HG03565 (cell line): ENCODE measurements around the gene OSBPL1A.

Experiments used
- ATAC-seq: cut with Tn5 transposase; IDR thresholded peaks from one replicate; pipeline ENCODE4 v1.9.1; 2021; ENCODE audit warnings: mild to moderate bottlenecking, moderate library complexity; ENCODE audit not compliant: unreplicated experiment

Gene OSBPL1A

DNA sequence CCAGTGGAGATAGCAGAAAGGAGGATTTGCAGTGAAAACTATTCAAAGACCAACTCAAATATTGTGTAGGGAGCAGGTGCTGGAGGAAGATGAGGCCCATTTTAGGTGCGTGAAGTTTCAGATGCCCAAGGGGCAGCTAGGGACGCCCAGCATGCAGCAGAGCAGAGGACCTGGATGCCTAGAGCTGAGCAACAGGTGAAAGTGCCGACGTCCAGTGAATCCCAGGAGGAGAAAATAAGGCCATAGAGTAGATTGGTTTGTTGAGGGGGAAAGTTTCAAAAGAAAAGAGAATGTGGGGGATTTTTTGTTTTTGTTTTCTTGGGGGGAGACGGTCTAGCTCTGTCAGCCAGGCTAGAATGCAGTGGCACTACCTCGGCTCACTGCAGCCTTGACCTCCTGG, 53.1 kb downstream of the OSBPL1A start:
- no peak for ATAC-seq

DNA sequence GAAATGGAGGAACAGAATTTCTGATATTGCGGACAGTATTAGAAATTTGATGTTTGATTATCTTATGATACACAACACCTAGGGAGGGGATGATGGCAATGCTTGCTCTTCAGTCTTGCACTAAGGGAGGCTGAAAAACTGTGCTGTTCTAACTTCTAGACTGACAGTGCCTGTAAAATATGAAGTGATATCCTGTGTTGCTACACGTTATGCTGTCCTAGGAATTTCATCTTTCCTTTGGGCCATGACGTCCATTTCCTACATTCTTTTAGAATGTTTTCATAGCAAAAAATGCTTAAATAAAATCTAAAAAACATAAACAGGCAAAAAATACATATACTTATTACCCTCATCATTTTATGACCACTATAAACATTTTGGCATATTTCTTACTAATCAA, 55.3 kb downstream of the OSBPL1A start:
- ATAC-seq: no peak

DNA sequence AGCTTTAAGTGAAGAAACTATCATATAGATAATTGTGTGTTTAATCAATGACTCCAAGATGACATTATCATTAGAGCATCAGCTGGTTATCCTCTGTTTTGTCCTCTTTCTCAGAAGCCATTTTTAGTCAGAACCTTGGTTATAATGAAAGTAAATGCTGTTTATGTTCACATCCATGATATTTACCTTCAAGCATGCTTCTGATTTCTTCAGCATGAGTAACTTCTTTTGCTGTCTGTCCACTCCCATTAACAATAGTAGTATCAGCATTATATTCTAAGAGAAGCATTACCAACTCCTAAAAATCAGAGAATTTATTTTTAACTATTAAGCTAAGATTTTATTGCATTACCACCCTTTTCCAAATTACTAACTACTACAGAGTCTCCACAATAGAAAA, 56.3 kb downstream of the OSBPL1A start:
- no peak for ATAC-seq

DNA sequence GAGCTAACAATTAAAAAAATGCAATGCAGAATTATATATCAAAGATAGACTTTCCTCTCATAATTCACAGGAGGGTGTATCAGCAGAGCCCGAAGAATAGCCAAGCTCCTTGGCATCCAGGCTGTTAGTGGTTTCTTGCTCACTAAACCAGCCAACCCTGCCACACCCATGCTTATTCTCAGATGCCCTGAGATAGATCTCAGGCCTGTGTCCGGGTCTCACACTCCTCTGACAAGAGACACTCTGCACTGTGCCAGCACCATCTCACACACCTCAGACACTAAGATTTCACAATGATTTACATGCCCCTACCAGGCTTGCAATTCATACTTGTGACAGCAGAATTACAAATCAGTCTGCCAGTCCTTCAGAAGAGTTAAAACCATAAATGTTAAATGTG, 64.5 kb downstream of the OSBPL1A start:
- no peak for ATAC-seq

DNA sequence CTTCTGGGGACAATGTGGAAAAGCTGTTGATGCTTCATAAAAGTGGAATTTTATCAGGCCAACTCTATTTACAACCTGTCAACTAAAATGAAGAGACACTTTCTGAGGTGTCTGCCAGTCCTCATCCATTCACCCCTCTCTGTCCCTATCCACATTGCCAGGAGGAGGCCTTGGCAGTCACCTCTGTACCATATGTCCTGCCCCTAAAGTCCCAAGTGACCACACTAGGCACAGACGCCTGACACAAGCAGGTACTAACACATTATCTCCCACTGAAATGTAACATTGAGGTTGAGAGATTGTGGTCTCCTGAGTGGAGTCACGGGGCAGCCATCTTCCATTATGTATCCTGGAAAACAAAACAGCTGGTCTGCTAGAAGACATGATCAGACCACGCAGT, 71.4 kb downstream of the OSBPL1A start:
- ATAC-seq: no peak

DNA sequence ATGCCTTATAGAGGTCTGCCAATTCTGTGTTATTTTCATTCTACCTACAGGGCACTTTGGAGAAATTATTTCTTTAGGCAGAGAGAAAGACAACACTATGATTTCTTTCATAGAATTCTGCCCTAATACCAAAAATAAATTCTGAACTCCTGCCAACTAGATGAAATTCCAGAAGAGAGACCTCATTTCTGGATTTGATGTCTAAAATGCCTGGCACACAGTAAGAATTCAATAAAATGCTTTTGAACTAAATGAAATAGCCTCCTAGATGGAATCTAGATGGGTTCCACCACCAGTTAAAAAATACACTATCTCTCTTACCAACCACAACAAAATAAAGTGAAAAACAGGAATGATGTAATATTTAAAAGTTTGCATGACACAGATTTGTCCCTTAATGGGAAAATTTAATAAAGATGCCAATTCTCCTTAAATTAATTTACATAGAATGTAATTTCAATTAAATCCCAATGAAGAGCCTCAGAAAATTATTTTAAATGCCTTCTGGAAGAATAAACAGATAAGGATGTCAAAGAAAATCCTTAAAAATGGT, 75.0 kb downstream of the OSBPL1A start:
- no peak for ATAC-seq

DNA sequence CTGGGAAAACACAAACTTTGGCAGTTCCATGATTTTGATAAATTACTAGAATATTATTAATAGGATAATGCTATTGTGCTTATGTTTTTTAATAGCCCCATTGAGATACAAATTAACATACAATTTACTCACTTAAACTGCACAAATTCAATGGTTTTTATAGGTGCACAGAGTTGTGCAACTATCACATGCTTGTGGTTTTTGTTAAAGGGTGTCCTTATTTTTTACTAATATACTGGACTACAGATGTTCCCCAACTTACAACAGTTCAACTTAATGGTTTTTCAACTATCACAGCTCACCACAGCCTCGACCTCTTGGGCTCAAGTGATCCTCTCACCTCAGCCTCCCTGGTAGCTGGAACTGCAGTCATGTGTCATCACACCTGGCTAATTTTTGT, 76.6 kb downstream of the OSBPL1A start:
- no peak for ATAC-seq

DNA sequence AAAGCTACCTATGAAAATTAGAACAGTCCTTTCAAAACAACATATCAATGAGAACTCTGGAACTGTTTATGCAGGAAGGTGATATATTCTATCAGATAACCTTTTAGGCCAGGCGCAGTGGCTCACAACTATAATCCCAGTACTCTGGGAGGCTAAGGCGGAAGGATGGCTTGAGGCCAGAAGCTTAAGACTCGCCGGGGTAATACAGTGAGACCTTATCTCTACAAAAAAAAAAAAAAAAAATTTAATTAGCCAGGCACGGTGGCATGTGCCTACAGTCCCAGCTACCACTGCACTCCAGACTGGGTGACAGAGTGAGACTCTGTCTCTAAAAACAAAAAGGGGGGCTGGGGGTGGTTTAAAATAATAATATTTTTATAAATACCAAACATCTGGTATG, 77.9 kb downstream of the OSBPL1A start:
- no peak for ATAC-seq

DNA sequence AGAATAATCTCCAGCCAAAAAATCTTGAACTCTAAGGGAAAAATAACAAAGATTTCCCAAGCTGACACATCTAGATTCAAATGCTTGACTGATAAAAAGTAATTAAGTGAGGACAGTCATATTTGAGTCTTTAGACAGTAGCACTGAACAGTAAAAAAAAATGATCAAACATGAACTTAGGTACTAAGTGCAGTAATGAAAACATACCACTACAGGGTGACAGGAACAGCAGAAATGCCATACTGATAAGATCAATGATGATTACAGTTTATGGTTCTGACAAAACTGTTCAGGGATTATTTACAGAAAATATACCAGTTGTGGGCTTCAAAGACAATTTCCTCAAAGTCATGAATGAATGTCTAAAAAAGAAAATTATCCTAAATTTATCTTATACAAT, 80.3 kb downstream of the OSBPL1A start:
- ATAC-seq: no peak

DNA sequence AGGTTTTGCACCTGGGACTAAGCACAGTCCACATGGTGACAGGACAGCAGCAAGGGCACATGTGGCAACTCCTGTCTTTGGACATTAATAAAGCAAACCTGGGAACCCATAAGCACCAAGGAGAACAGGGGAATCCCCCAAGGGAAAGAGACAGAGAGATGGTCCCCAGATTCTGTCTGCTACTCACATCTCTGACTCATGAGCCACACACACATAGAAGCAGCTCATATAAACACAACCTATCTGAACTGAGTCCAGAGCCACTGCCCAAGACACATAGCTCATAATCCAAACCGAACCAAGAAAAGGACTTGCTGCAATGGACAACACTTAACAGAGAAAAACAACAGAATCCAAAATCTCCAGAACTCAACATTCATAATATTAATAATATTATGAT, 82.5 kb downstream of the OSBPL1A start:
- no peak for ATAC-seq

DNA sequence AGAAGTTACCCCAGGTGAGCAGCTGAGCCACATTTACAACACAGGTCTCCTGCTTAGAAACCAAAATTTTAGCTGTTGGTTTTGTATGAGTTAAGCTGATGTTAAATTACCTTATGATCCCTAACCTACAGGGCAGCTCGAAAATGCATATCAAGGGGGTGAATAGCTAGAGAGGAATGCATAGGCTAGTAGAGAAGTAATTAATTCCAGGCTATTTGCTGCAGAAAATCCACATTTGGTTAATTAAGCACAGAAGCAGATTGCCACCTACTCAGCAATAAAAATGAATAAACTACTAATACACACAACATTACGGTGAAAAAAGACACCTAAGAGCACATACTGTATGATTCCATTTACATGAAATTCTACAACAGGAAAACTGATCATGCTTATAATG, 91.4 kb downstream of the OSBPL1A start:
- ATAC-seq: no peak

DNA sequence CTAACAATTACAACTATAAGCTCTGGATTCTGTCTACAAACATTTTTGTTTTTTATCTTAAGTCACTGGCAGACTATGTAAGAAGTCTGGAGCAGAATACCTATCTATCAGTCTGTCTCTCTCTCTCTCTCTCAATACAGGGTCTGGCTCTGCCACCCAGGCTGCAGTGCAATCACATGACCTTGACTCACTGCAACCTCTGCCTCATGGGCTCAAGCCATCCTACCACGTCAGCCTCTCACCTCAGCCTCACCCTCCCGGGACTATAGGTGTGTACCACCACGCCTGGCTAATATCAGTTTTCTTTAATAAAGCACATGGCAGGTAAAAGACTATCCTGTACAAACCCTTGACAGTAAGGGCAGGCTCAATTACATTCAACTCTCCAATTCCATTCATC, 96.9 kb downstream of the OSBPL1A start:
- no peak for ATAC-seq

DNA sequence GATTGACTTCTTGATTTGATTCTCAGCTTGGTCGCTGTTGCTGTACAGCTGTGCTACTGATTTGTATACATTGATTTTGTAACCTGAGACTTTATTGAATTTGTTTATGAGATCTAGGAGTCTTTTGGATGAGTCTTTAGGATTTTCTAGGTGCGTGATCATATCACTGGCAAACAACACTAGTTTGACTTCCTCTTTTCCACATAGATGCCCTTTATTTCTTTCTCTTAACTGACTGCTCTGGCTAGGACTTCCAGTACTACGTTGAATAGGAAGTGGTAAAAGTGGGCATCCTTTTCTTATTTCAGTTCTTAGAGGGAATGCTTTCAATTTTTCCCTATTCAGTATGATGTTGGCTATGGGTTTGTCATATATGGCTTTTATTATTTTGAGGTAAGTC, 101.3 kb downstream of the OSBPL1A start:
- ATAC-seq: no peak

DNA sequence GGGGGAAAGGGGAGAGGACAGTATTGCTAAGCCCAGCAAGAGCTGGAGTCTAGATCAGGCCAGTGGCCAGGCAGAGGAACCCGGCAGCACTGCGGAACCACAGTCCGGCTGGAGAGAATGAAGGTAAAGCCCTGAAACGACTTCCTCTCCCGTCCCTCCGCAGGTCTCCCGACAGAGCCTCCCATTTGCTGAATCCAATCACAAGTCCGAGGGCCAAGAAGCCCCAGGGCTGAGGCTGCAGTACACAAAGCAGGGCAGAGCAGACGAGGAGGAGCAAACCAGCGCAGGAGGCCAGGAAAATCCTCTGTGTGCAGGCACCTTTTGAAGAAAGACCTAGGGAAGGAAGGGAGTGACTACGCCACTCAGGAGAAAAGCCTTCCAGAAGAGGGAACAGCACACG, 104.4 kb downstream of the OSBPL1A start:
- no peak for ATAC-seq

DNA sequence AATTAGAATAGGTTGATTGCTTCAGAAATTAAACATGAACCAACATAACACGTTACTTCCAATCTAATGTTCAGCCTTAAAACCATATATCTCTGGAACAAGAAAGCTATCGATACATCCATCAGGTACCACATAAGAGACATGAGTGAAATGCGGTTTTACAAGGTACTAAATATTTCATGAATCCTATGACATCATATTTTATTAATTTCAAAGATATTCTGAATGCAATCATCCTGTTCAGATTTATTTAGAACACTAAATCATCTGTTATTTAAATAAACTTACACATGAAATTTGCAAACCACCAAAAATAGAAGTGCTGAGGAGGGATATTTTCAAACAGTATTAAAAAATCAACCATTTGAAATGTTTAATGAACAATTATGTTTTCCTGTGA, 119.0 kb downstream of the OSBPL1A start:
- no peak for ATAC-seq

DNA sequence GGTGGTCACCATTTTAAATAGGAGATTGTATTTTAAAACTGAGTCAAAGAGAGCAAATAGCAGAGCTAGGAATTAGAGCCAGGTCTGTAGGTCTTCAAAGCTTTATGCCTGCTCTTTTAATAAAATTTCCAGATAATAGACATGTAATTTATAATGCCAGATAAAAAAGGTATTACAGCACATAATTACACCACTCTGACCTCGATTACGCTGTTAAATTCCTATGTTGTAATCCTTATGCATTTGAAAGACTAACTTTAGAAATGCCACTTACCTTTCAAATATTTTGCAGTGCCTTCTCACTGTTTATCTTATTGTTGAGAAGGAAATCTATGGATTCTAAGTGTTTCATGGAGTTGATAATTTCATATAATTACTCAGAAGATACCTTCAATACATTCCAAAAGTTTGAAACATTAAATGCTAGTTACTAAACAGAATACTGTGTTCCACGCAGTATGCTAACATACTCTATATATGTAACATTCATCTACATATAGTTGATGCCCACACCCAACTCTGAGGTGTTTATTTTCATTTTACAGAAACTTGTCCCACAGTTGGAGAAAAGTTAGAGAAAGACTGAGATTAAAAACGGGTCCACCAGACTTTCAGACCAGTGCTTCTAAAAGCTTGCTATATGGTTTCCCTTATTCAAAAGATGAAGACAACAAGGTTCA, 120.0 kb downstream of the OSBPL1A start:
- ATAC-seq: no peak

DNA sequence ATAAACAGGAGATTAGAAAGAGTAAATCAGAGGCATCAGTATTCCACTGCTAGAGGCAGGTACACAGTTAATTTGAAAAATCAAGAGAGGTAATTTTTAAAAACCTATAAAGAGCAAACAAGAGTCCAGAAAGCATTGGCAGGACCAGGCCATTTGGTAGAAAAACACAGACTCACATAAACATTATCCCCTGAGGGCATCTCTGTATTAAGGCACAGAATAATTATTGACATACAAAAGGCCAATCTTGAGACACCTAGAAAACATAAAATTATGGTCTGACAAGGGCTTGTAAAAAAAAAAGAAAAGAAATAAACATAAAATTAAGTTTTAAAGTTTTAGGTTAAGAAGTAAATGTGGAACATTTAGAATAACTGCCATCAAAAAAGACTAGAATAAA, 120.6 kb downstream of the OSBPL1A start:
- no peak for ATAC-seq

DNA sequence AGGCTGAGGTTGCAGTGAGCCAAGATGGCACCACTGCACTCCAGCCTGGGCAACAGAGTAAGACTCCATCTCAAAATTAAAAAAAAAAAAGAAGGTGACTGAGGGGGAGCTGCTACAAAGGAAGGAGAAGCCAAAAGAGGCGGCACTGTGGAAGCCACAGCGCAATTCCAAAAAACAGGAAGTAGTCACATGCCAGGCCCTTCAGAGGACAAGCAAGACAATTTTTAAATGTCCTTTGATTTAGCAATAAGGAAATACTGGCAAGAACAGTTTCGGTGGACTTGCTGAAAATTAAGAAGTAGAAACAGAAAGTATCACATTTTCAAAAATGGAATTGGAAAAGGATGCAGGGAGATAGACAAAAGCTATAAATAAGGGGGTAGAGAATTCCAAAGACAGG, 122.8 kb downstream of the OSBPL1A start:
- no peak for ATAC-seq

DNA sequence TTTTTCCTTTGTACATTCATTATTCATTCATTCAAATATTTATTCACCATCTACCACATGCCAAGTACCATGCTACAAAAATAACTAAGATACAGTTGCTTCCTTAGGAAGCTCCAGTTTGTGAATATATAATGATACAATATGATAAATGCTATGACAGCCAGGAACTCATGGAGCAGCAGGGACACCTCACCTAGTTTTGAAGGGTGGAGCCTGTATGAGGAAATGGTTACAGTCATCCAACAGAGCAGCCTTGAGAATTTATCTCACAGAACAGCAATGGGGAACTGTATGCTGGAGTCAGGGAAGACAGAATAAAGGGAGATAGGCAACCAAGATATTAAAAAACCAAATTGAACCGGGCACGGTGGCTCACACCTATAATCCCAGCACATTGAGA, 124.0 kb downstream of the OSBPL1A start:
- ATAC-seq: no peak

DNA sequence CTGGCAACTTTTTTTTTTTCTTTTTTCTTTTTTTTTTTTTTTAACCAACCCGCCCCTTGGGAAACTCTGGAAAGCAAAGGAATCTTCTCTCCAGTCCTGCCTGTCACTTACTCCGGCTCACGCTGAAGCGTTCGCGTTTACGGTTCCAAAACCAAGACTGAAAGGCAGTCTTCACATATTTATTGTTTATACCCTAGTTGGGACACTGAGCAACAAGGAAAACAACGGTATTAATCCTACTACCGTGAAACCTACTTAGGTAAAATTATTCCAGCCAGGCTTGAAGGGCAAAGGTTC, 125.4 kb downstream of the OSBPL1A start:
- ATAC-seq: no peak

DNA sequence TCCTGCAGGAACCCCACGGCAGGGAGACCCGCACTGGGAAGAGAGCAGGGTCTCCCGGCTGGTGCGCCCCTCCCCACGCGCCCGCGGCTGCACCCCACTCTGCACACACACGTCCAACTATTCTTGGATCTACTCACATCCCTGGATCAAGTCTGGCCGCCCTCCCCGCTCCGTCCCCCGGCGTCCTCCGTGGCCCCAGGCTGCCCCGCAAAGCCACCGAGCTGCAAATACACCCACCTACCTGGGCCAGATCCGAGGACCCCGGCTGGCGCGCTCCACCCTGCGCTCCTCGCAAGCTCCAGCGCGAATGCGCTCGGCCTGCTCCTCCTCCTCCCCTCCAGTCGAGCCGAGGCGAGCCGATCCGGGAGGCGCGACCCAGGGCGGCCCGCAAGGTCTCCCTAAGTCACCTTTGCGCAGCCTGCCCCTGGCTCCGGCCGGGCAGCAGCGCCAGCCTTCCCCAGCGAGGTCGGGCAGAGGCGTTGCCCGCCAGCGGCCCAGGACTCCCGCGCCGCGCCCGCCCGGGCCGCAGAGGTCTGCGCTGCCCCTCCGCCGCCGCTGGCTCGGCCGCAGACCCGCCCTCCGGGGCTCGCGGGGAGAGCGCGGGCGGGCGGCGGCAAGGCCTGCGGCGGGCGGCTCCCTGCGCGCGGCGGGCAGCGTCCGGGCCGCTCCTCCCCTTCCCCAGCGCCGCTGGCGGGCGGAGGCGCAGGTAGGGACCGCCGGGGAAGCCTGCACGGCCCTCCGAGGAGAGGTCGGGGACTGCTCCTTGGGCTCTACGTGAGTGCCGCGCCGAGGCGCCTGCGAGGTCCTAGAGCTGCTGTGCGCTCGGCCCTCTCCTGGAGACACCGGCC, 126.0 kb downstream of the OSBPL1A start:
- no peak for ATAC-seq

DNA sequence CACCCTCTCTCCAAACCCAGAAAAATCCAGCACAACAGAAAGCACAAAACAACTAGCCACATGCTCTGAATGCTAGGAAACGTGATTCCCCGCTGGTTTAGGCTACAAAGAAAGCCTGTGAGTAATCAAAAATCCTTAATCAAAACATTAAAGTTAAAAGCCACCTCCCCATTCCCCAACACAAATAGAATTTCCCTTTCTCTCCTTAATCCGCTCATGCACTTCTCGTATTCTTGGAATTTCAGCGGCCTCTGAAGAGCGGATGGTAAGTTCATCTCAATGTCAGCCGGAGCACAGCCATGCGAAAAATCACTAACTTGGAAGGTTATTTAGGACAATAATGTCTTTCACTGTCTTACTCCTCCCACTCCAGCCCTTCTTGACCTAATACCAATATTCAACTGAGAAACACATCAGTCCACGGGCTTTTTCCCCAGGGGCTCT, 126.7 kb downstream of the OSBPL1A start:
- no peak for ATAC-seq
